Suppressor macrophage (primary cell): ENCODE data around the gene ACADS.
"Not testable (repeated sequence)": the region's sequence is repeated elsewhere in the genome, so short reads cannot be mapped to it uniquely, and the experiment has no call there.

Experiments used
- DNase-seq, 4 experiments: peaks; one replicate each; pipeline ENCODE4 v3.0.0-alpha.2; 2020 to 2022

ACADS gene

GRCh38 chr12:120726961-120727360 lies 1.3 kb downstream of the ACADS start:
- DNase-seq, result no peak

- DNase-seq, result not testable (repeated sequence)
These were observed 6.6 kb downstream of the ACADS start for GRCh38 chr12:120732198-120732597.

- no peak for DNase-seq
These were observed 7.9 kb downstream of the ACADS start for GRCh38 chr12:120733574-120733973.

- no peak for DNase-seq
These were observed 8.6 kb downstream of the ACADS start for GRCh38 chr12:120734210-120734609.

- DNase-seq, result no peak
These were observed 9.6 kb downstream of the ACADS start for GRCh38 chr12:120735181-120735580.

- DNase-seq, result no peak
These were observed 11.0 kb downstream of the ACADS start for GRCh38 chr12:120736404-120737331.

GRCh38 chr12:120737557-120738251 lies 12.1 kb downstream of the ACADS start:
- no peak for DNase-seq

- no peak for DNase-seq
These were observed 12.8 kb downstream of the ACADS start for GRCh38 chr12:120738252-120739030.

GRCh38 chr12:120739031-120739762 lies 13.6 kb downstream of the ACADS start:
- no peak for DNase-seq

- no peak for DNase-seq
These were observed 14.4 kb downstream of the ACADS start for GRCh38 chr12:120739821-120740613.

- DNase-seq, result no peak
These were observed 15.2 kb downstream of the ACADS start for GRCh38 chr12:120740871-120741270.

GRCh38 chr12:120741476-120742421 lies 16.1 kb downstream of the ACADS start:
- no peak for DNase-seq

GRCh38 chr12:120744922-120745493 lies 19.4 kb downstream of the ACADS start:
- DNase-seq, result no peak

GRCh38 chr12:120748242-120748641 lies 22.6 kb downstream of the ACADS start:
- no peak for DNase-seq

- DNase-seq, result no peak
These were observed 23.6 kb downstream of the ACADS start for GRCh38 chr12:120749256-120749655.

- no peak for DNase-seq
These were observed 25.2 kb downstream of the ACADS start for GRCh38 chr12:120750806-120751205.

GRCh38 chr12:120751389-120751788 lies 25.8 kb downstream of the ACADS start:
- no peak for DNase-seq

- DNase-seq, result no peak
These were observed 29.2 kb downstream of the ACADS start for GRCh38 chr12:120754792-120755191.

GRCh38 chr12:120755269-120755668 lies 29.6 kb downstream of the ACADS start:
- DNase-seq, result no peak

GRCh38 chr12:120757226-120757742 lies 31.7 kb downstream of the ACADS start:
- DNase-seq, result no peak
